Measurements from ENCODE around the gene NLGN4X.

The NLGN4X gene

DNA sequence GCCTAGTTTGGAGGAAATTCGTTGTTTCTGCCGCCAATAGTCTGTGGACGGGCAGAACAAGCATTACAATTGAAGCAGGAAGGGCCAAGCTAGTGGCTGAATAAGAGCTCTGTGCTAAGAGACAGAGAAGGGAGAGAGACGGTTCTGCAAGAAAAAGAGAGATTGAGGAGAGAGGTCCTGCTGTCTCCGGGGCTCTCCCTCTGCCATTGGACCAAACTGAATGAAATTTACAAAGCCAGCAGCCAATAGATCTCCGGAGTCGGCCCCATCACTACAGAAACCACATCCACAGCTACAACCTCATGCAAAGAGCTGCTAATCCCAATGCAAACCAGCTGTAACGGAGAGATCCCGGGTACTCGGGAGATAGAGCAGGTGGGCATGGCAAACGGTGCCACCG, at the start of gene NLGN4X:
Gene NLGN4X (minus strand): TSS at position 148 of the 400 bp plus-strand sequence. CDS start 77,401 bp downstream, outside the sequence.
- no peak for DNase-seq (ENCODE audit: low read depth in 2 of 2)

DNA sequence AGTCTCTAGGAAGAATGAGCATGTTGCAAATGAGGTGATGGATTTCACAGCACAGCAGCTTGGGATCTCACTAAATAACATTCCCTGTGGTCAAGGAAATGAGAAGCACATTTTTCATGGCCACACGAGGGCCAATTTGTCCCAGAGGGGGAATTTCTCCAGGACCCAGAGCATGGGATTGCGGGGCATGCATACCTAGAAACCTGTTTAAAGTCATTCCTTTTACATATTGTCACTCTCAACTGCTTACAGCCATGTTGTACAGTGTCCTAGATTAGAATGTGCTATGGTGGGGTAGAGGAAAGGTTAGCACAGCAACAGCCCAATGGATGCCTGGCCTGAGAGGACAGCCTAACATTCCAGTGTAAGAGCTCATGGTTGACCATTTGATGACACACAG, 37.4 kb upstream of the NLGN4X start:
- DNase-seq (ENCODE audit: low read depth in 2 of 2): no peak

GRCh38 chrX:6262959-6263358, 34.3 kb upstream of the NLGN4X start:
- DNase-seq (ENCODE audit: low read depth in 2 of 2): no peak

GRCh38 chrX:6257025-6257424, 28.4 kb upstream of the NLGN4X start:
- DNase-seq (ENCODE audit: low read depth in 2 of 2): no peak

DNA sequence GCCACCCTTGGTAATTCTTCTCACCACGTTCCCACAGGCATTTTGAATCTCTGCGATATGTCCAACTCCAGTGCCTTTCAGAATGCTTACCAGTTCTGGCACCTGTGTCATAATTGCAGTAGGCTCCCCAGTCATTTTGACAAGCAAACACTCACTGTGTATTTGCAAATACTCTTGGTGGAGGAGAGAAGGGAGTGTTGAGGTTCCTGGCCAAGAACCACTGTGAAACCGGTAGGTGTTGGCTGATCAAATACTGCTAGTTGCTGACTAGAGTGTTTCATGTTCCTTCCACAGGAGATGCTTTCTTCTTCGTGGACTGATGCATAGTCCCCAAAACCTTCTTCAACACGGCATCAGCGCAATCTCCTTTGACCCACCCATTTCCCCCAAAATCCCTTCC, 16.0 kb upstream of the NLGN4X start:
- DNase-seq (ENCODE audit: low read depth in 2 of 2): no peak

- DNase-seq (ENCODE audit: low read depth in 2 of 2): no peak
These were observed 9.9 kb upstream of the NLGN4X start for GRCh38 chrX:6238576-6238975.

DNA sequence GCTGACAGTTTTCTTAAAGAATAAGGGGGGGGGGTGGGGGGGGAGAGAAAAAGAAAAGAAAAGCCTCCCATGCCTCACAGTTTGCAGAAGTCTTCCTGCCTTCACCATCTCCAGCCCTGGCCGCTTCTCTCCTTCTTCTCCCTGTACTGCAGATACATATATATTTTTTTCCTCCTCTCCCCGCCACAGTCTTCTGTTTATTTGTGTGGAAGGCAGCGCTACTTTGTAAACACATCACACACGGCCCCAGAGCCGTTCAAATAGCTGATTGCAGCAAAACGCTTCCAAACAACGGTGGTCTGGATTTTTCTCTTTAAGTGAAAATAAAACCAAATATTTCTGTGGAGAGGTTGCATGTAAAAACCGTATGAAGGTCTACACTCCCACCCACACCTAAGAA, 732 bp downstream of the NLGN4X start:
- no peak for DNase-seq (ENCODE audit: low read depth in 2 of 2)

DNA sequence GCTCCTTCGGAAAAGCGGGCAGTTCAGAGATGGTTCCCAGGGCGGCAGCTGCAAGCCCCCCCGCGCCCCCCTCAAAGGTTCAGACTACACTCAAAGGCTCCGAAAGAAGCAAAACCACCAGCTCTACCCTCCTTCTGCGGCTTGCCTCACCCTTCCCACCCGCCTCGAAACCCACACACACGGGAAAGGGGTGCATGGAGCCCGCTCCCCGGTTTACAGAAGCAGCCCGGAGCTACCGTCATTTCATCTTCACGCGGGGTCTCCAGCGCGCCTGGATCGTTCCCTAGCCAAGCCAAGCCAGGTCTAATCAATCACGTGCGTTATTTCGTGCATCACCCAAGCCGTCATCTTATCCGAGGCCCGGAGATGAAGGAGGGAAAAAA, 1.2 kb downstream of the NLGN4X start:
- no peak for DNase-seq (ENCODE audit: low read depth in 2 of 2)

DNA sequence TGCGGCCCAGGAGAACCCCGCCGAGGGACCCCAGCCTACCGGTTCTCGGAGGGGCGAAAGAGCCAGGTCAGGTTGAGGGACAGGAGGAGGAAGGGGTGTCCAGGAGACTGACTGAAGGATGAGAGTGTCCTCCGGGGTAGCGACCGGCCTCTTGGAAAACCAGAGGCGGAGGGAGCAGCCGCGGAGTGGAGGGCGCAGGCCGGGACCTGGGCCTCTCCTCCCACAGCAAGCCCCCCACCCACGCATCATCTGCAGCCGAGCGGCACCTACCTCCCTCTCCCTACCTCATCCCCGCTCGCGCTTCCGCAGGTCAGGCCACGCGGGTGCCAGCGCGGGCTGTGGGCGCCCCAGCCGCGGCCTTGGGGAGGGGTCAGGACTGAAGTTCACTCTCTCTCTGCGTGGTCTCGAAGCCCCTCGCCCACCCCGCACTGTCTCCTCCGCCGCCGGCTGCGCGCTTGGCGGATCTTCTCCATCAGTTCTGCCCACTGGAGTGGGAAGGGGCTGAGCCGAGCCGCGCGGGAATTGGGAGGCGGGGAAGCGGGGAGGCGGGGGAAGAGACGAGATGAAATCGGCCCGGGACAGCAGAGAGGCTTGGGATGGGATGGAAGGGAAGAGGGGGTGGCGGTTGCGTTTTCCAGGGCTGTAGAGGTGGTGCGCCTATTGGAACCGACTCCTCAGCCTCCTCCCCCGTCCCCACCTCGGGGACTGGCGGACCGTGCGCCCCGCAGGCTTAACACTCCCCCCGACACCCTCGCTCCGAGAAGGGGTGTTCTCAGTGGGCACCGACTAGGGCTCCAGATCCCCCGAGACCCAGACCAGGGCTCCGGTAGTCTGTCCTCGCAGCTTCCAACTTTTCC, 1.8 kb downstream of the NLGN4X start:
- no peak for DNase-seq (ENCODE audit: low read depth in 2 of 2)

- DNase-seq (ENCODE audit: low read depth in 2 of 2): no peak
These were observed 2.6 kb downstream of the NLGN4X start for GRCh38 chrX:6225911-6226595.

DNA sequence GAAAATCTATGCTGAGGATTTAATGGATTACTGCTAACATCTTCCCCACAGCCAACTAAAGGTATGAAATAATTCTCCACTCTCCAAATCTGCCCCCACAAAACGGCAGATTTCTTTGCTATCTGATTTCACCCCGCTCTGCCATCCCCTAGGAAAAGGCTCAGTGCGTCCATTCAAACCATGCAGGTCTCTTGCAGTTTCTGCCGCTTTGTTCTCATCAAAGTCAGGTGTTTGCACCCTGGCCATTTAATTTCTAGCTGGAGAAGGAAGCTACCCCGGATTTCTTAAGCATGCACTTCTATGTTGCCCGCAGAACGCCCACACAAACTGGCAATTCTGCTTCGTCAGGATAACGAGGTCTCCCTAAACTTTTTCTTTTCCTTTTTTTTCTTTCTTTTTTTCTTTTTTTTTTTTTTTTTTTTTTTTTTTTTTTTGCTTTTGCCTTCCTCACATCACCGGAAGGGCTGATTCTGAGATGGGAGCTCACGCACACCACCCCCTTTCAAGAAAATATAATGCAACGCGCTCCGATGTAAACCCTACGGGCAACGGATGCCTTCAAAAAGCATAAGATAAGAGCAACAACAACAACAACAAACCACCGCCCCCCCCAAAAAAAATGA, 3.3 kb downstream of the NLGN4X start:
- no peak for DNase-seq (ENCODE audit: low read depth in 2 of 2)

DNA sequence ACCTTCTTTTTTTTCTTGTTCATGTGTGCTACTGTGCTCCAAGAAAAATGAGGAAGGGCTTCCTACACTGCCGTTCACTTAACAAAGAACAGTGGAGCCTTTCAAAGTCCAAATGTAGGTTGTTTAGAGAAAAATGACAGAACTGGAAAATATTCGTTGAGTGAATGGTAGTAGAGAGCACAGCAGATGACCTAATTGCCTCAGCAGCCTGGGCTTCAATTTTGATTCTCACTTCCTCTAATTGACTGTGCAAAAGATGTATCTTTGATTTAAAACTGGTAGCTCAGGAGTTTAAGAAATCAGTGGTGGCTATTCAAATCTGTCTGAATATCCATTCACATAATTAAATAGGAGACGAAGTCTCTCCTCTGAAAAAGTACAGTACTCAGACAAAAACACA, 5.2 kb downstream of the NLGN4X start:
- DNase-seq (ENCODE audit: low read depth in 2 of 2): no peak

GRCh38 chrX:6210230-6210629, 18.4 kb downstream of the NLGN4X start:
- DNase-seq (ENCODE audit: low read depth in 2 of 2): no peak

DNA sequence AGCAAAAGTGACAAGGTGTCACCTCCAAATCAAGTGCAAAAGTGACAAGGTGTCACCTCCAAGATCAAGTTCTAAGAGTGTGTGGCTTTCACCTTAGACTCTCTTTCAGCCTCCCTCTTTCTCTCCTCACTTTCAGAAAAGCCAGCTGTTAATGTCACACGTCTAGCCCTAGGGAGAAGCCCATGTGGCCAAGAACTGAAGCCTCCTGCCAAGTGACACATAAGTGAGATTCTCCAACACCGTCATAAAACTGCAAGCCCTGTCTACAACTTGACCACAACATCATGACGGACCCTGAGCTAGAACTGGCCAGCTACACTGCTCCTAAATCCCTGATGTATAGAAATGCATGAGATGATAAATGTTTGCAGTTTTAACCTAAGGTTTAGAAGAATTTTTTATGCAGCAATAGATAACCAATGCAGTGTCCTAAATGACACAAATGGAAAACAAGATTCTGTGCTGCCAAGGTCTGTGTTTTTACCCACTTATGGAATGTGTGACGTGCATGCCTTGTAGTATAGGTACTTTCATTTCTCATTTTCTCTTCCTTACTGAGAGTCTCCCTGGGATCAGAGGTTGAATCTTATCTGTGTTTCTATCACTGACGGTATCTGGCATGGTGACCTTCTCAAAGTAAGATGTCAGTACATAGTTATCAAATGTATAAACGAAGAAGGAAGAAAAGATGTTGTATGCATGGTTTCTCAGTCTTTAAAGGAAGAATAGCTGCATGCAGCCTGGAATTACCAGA, 25.0 kb downstream of the NLGN4X start:
- DNase-seq (ENCODE audit: low read depth in 2 of 2): no peak

- no peak for DNase-seq (ENCODE audit: low read depth in 2 of 2)
These were observed 29.2 kb downstream of the NLGN4X start for GRCh38 chrX:6199486-6199885.

GRCh38 chrX:6187256-6187655, 41.4 kb downstream of the NLGN4X start:
- DNase-seq (ENCODE audit: low read depth in 2 of 2): no peak

GRCh38 chrX:6184900-6185515, 43.7 kb downstream of the NLGN4X start:
- DNase-seq (ENCODE audit: low read depth in 2 of 2): no peak

GRCh38 chrX:6175914-6176313, 52.8 kb downstream of the NLGN4X start:
- no peak for DNase-seq (ENCODE audit: low read depth in 2 of 2)

GRCh38 chrX:6170424-6170823, 58.2 kb downstream of the NLGN4X start:
- no peak for DNase-seq (ENCODE audit: low read depth in 2 of 2)

DNA sequence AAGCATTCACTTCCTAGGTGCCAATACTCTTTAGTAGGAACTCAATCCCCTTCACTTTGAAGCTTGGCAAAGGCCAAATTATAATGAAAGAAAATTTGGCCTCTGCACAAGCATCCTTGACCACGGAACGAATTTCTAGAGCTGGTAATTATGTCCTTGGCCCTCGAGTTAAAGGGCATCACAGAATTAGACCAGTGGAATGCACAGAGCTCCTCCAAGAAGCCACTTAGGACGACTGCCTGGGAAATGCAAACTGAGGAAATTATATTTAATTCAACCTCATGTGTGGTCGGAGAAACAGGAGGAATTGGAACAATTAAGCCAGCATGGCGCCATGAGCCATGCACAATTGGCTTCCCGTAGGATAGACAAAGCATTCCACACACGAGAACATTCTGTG, 59.3 kb downstream of the NLGN4X start:
- no peak for DNase-seq (ENCODE audit: low read depth in 2 of 2)

DNA sequence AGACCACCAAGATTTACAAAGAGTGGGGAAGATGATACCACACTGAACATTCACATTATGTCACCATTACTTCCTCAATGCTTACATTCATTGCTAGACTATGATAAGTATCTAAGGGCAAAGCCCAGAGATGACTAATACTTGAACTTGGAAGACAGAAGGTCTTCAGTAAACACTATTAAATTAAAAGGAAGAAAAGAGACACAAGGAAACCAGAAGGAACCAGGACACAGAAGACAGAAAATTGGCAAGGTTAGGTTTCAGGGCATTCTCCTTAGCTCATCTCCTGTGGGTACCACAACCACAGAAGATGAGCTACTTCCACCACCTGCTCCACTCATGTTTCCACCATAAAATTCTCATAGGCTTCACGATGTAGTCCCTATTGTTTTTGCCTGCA, 64.9 kb downstream of the NLGN4X start:
- no peak for DNase-seq (ENCODE audit: low read depth in 2 of 2)

DNA sequence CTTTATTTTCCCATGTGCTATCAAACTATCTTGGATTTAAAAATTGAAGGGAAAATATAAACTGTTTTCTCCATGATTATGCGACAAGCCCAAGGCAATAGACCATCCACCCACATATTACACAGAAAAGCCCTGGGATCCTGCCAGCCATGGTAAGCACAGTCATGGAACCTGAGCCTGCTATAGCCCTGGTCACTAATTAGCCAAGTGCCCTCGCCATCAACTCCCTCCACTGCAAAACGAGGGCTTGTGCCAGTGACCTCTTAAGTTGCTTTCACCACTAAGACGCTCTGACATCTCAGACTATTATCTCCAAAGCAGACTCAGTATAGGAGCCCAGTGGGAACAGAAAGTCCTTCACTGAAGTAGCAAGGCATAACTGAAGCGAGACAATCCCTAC, 69.2 kb downstream of the NLGN4X start:
- DNase-seq (ENCODE audit: low read depth in 2 of 2): no peak
